HG02623 (cell line): ENCODE measurements around the gene YTHDC2.
A peak's percentile ranks its signal among the peaks of the same experiment; 100 is the strongest.
"Not testable (repeated sequence)": the region's sequence is repeated elsewhere in the genome, so short reads cannot be mapped to it uniquely, and the experiment has no call there.

Experiments used
- ATAC-seq: cut with Tn5 transposase; IDR thresholded peaks from one replicate; pipeline ENCODE4 v1.9.1; 2021; ENCODE audit warnings: moderate library complexity; ENCODE audit not compliant: unreplicated experiment

The YTHDC2 gene

GRCh38 chr5:113600255-113600905 is 86.9 kb downstream of the YTHDC2 start:
- no peak for ATAC-seq

DNA sequence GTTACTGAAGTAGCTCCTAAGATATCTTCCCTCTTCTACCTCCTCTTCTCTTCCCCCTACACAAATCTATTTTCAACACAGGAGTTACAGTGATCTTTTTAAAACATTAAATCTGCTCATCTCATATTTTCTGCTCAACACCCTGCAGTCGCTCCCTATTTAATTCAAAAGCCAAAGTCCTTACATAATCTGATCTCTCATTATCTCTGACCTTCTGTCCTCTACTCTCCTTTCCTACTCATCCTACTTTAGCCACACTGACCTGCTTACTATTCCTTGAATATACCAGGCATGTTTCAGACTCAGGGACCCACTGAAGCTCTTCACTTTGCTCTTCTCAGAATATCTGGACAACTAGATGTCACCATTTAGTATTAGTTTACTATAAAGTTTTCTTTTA is 87.9 kb downstream of the YTHDC2 start:
- no peak for ATAC-seq

DNA sequence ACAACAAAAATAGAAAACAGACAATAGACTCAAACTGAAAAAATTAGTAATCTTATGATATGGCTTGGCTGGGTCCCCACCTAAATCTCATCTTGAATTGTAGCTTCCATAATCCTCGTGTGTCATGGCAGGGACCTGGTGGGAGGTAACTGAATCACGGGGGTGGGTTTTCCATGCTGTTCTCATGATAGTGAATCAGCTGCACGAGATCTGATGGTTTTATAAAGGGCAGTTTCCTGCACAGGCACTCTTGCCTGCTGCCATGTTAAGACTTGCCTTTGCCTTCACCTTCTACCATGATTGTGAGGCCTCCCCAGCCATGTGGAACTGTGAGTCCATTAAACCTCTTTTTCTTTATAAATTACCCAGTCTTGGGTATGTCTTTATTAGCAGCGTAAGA is 89.8 kb downstream of the YTHDC2 start:
- not testable (repeated sequence) for ATAC-seq

DNA sequence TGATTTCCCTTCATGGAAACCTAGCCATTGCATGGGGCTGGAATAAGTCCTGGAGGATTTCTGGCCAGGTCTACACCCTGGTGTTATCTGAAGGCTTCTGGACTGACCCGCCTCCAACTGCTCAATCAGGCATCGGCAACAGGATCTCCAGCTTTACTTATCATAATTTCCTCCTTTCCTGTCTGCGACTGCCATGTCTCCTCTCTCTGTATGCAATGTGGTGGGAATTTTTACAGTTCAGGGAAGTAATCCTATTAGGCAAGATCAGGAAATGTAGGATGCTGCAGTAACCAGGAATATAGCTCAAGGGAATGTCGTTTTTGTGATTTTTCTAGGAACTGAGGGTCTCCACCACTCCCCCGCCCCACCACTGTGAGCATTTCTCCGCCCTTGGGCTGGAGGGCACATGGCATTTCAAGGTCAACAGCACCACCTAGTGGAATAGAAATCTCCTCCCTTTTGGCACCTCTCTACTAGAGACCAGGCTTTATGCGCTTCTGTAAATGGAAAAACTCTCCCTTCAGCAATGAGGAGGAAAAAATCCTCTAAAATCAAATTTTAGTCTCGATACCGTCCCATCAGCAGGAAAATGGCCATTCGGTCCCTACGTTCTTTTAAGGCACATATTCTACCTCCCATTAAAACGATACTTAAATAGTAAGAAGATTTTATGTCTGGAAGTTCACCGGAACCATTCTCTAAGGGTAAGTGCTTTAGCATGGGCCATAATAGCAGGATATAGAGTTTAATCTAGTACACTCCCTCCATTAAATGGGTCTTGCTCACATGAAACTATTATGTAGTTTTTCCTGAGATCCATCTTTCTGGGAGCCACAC is 93.0 kb downstream of the YTHDC2 start:
- peak; percentile 88 for ATAC-seq

DNA sequence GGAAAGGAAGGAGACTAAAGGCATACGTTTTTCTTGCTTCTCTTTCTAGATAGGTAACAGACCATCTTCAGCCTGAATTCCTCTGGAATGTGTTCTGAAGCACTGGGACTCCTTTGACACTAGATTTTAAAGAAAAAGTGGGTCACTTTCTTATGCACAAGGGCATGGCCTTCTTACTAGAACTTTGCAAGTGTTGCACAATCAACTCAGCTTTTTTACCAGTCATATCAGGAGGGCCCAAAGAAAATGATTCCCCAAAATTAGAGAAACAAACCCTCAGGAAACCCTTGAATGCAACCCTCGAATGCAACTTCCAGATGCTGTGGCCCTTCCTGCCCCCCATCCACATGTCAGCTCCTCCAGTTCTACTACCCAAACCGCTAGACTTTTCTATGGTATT is 93.9 kb downstream of the YTHDC2 start:
- no peak for ATAC-seq

DNA sequence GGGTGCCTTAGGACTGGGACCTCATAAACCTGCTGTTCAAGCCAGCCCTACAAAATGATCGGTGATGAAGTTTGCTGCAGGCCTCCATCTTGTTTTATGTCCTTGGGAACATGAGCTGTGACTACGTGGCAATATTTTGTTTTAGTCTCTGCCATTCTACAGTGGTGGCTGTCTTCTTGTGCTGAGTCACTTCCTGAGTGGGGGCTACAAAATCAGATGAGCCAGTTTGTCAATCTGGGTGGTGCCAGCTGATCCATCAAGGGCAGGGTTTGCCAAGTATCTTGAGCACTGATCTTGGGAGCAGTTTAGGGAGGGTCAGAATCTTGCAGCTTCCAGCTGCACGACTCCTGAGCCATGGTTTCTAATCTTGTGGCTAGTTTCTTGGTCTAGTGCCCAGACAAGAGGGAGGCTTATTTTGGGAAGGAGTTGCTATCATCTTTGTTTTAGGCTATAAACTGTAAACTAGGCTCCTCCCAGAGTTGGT is 94.7 kb downstream of the YTHDC2 start:
- ATAC-seq: no peak

DNA sequence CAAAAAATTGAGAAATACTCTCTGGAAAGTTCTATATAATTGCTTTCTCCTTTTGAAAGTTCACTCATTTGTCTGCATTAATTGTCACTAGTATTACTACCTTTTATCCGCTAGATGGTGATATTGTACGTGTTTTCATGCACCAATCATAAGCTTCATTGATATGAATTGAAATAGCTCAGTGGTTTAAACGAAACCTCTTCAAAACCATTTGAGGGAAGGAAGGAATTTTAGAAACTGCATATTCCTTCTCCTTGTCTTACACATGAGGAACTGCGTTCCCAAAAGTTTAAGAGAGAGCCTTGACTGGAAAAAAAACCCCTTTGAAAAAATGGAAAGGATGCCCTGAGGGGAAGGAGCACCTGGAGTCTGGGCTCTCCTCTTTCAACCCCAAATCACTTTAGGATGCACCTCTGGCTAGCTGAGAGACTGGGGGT is 98.6 kb downstream of the YTHDC2 start:
- ATAC-seq: peak; percentile 86

DNA sequence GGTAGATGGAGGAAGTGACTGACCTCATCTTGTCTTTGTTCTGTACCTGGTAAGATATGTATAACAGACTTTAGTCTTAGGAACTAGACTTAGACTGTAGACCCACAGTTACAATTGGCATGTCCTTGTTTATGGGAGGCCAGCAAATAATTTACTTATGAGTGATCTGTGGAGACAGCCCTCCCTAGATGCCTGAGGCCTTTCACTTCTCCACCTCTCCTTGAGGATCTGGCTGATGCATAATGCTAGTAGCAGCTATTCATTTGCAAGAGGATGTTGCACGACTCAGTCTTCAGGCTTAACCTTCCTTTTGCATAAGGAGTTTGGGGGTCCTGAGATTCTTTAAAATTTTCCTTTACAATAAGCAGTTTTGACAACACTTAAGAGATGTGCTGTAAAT is 100.7 kb downstream of the YTHDC2 start:
- no peak for ATAC-seq

GRCh38 chr5:113615708-113616107 is 102.2 kb downstream of the YTHDC2 start:
- no peak for ATAC-seq

GRCh38 chr5:113617191-113617796 is 103.8 kb downstream of the YTHDC2 start:
- ATAC-seq: no peak

DNA sequence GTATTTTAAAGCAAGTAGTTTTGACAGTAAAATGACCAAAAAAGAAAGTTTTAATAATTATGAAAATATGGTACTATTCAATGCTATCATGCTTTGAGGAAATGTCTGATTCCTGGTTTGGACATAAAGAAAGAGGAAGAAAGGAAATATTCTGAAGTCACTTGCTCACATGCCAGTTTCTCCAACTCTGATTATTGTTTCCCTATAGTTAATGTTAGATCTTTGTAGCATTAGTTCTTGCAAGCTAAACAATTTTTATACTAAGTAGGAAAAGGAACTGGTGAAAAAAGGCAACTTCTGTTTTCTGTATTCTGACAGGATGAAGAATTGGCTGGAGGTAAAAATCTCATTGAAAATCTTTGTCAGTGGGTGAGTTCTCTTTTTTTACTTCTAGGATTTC is 119.5 kb downstream of the YTHDC2 start:
- no peak for ATAC-seq

- no peak for ATAC-seq
These were observed 121.5 kb downstream of the YTHDC2 start for GRCh38 chr5:113634957-113635356.

DNA sequence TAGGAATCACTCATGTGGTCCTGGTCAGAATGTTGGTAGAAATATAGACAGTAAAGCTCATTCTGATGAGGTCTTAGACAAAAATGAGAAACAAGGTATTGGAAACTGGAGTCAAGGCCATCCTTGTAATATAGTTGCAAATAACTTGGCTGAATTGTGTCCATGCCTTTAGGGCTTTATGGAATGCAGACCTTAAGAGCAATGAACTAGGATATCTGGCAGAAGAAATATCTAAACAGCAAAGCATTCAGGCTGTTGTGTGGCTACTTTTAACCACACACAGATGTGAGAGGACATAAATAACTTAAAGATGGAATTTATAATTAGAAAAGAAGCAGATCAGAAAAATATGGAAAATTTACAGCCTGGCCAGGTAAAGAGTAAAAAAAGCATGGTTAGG is 128.2 kb downstream of the YTHDC2 start:
- no peak for ATAC-seq
